MG63 (cell line): ENCODE results near the gene PPP1R26. TPM values are rescaled to one million over a fixed set of nuclear protein-coding genes. Genes with fewer than 3 reads are reported as not detected.

ENCODE experiments used
- DNase-seq: peaks from one replicate; pipeline ENCODE4 v3.0.0-alpha.2; 2020
- H3K27me3 ChIP-seq: fragments of 250-450 bp; sonication (Bioruptor Pico); 2 replicates; pipeline ENCODE4 v1.5.1; 2020; ENCODE audit warnings: mild to moderate bottlenecking, moderate library complexity
- H3K36me3 ChIP-seq: fragments of 250-450 bp; sonication (Bioruptor Pico); 2 replicates; pipeline ENCODE4 v1.5.1; 2020; ENCODE audit warnings: mild to moderate bottlenecking, moderate library complexity
- H3K4me3 ChIP-seq: fragments of 250-450 bp; sonication (Bioruptor Pico); 2 replicates; pipeline ENCODE4 v1.5.1; 2020; ENCODE audit warnings: mild to moderate bottlenecking, moderate library complexity
- H3K9me3 ChIP-seq: fragments of 250-450 bp; sonication (Bioruptor Pico); 2 replicates; pipeline ENCODE4 v1.5.1; 2020; ENCODE audit warnings: mild to moderate bottlenecking, moderate library complexity
- total RNA-seq: library from RNA; depleted of rRNA; stranded (reverse); fragments of >200 nt; shearing (Covaris generic); gene quantifications from 2 replicates; pipeline ENCODE4 v1.2.3, GENCODE V29; 2014; ENCODE audit warnings: low replicate concordance

The PPP1R26 gene
- total RNA-seq, 1 experiment from 2014 or later, result 20.3 TPM

- no peak for DNase-seq
- Histone ChIP-seq H3K9me3 (no peaks in the 10 kb centered on the region), H3K27me3 (no peaks in the 10 kb centered on the region), H3K4me3 (no peak overlapping the region), H3K36me3 (peaks cover 16% of the 10 kb centered on the region)
These were observed 19.0 kb downstream of the PPP1R26 start for GRCh38 chr9:135498381-135499126.

GRCh38 chr9:135499326-135500070 lies 19.9 kb downstream of the PPP1R26 start:
- Histone ChIP-seq H3K9me3 (no peaks in the 10 kb centered on the region), H3K27me3 (no peaks in the 10 kb centered on the region), H3K36me3 (peaks cover 26% of the 10 kb centered on the region), H3K4me3 (peak overlapping the region; percentile 84)
- peak; percentile 87 for DNase-seq

- no peaks in the 10 kb centered on the region for H3K9me3 ChIP-seq
- no peak for DNase-seq
- H3K27me3 ChIP-seq, result no peaks in the 10 kb centered on the region
- peak overlapping the region; percentile 84 for H3K4me3 ChIP-seq
- peaks cover 32% of the 10 kb centered on the region for H3K36me3 ChIP-seq
These were observed 20.5 kb downstream of the PPP1R26 start for GRCh38 chr9:135500071-135500524.

- Histone ChIP-seq H3K9me3 (no peaks in the 10 kb centered on the region), H3K36me3 (peaks cover 34% of the 10 kb centered on the region), H3K4me3 (peak within 1 kb of the TSS; percentile 84), H3K27me3 (no peaks in the 10 kb centered on the region)
- peak; percentile 89 for DNase-seq
These were observed 21.1 kb downstream of the PPP1R26 start, which contains the start of gene MRPS2 for GRCh38 chr9:135500525-135501260. Gene MRPS2 (plus strand): TSS chr9:135500682. CDS start chr9:135500711, 29 bp downstream.

- H3K27me3 ChIP-seq, result no peaks in the 10 kb centered on the region
- H3K9me3 ChIP-seq, result no peaks in the 10 kb centered on the region
- peaks cover 34% of the 10 kb centered on the region for H3K36me3 ChIP-seq
- DNase-seq, result no peak
- H3K4me3 ChIP-seq, result peak overlapping the region; percentile 84
These were observed 21.9 kb downstream of the PPP1R26 start for GRCh38 chr9:135501261-135502167.

- Histone ChIP-seq H3K36me3 (peaks cover 34% of the 10 kb centered on the region), H3K27me3 (no peaks in the 10 kb centered on the region), H3K4me3 (peak overlapping the region; percentile 84), H3K9me3 (no peaks in the 10 kb centered on the region)
- no peak for DNase-seq
These were observed 22.7 kb downstream of the PPP1R26 start for GRCh38 chr9:135502168-135502872.

GRCh38 chr9:135502873-135503321 lies 23.3 kb downstream of the PPP1R26 start:
- H3K9me3 ChIP-seq, result no peaks in the 10 kb centered on the region
- no peak overlapping the region for H3K4me3 ChIP-seq
- H3K36me3 ChIP-seq, result peaks cover 34% of the 10 kb centered on the region
- no peak for DNase-seq
- H3K27me3 ChIP-seq, result no peaks in the 10 kb centered on the region

- H3K4me3 ChIP-seq, result no peak overlapping the region
- H3K27me3 ChIP-seq, result no peaks in the 10 kb centered on the region
- H3K9me3 ChIP-seq, result no peaks in the 10 kb centered on the region
- no peak for DNase-seq
- H3K36me3 ChIP-seq, result peaks cover 34% of the 10 kb centered on the region
These were observed 24.0 kb downstream of the PPP1R26 start for GRCh38 chr9:135503371-135504261.

- Histone ChIP-seq H3K27me3 (no peaks in the 10 kb centered on the region), H3K9me3 (peaks cover 4% of the 10 kb centered on the region), H3K4me3 (no peak overlapping the region), H3K36me3 (peaks cover 34% of the 10 kb centered on the region)
- peak; percentile 55 for DNase-seq
These were observed 25.0 kb downstream of the PPP1R26 start for GRCh38 chr9:135504262-135505243.

- H3K9me3 ChIP-seq, result peaks cover 6% of the 10 kb centered on the region
- peaks cover 34% of the 10 kb centered on the region for H3K36me3 ChIP-seq
- DNase-seq, result no peak
- H3K27me3 ChIP-seq, result no peaks in the 10 kb centered on the region
- H3K4me3 ChIP-seq, result no peak overlapping the region
These were observed 26.0 kb downstream of the PPP1R26 start for GRCh38 chr9:135505406-135506187.

- no peak for DNase-seq
- Histone ChIP-seq H3K27me3 (no peaks in the 10 kb centered on the region), H3K9me3 (peaks cover 6% of the 10 kb centered on the region)
These were observed 26.9 kb downstream of the PPP1R26 start for GRCh38 chr9:135506327-135507103.

More at GRCh38 chr9:135506327-135507103, 26.9 kb downstream of the PPP1R26 start:
- H3K36me3 ChIP-seq, result peaks cover 33% of the 10 kb centered on the region
- no peak overlapping the region for H3K4me3 ChIP-seq
